ENCODE measurements around the gene CLUH. TPM values are rescaled to one million over a fixed set of nuclear protein-coding genes. Genes with fewer than 3 reads are reported as not detected.

The CLUH gene
- polyA plus RNA-seq, 1 of the 3 experiments (the other 2 are of a cell fraction), result 32.2 TPM

GRCh38 chr17:2705263-2705662 lies 6.3 kb downstream of the CLUH start:
- H3F3A ChIP-seq (replicated peaks; ENCODE audit: insufficient read depth), result no peaks in the 10 kb centered on the region
- H3K27ac ChIP-seq (ENCODE audit: low read depth in 2 of 2, low read length in 1 of 2), result no peak overlapping the region
- 98% methylated on average over 5 of the region's 7 CpGs for WGBS (ENCODE audit: low lambda C conversion rate)
- POLR2A ChIA-PET, result no interaction called here
- no peak overlapping the region for H3K4me3 ChIP-seq (ENCODE audit: low read depth in 2 of 2, low read length in 1 of 2)
- H2AFZ ChIP-seq (ENCODE audit: low read depth), result no peak overlapping the region
- no peak for TF ChIP-seq YY1 (IDR thresholded peaks at IDR 0.05; ENCODE audit: low read depth)
- no peak for TF ChIP-seq MEF2A (IDR thresholded peaks at IDR 0.05; ENCODE audit: borderline replicate concordance, low read depth)
- TF ChIP-seq GABPA (IDR thresholded peaks at IDR 0.05; ENCODE audit: low read depth), result no peak
- TF ChIP-seq USF2 (IDR thresholded peaks at IDR 0.05; ENCODE audit: borderline replicate concordance, low read depth, low read length), result no peak
- TF ChIP-seq EZH2phosphoT487 (IDR thresholded peaks at IDR 0.05; ENCODE audit: borderline replicate concordance, low read depth), result no peak
- no peak for TF ChIP-seq RCOR1 (IDR thresholded peaks at IDR 0.05; ENCODE audit: low read length)
- TF ChIP-seq REST (IDR thresholded peaks at IDR 0.05; ENCODE audit: low read depth, low read length), result no peak
- no peak for TF ChIP-seq TAF1 (IDR thresholded peaks at IDR 0.05; ENCODE audit: borderline replicate concordance, low read depth, low read length)
- no peak for TF ChIP-seq MXI1 (IDR thresholded peaks at IDR 0.05; ENCODE audit: low read depth, low read length)
- no peak for TF ChIP-seq TCF12 (IDR thresholded peaks at IDR 0.05)
- no peak for TF ChIP-seq TEAD4 (IDR thresholded peaks at IDR 0.05; ENCODE audit: borderline replicate concordance, insufficient read depth)
- TF ChIP-seq ZBTB33 (IDR thresholded peaks at IDR 0.05; ENCODE audit: borderline replicate concordance, low read depth), result no peak
- TF ChIP-seq CHD2 (IDR thresholded peaks at IDR 0.05; ENCODE audit: low read length, partially characterized antibody), result no peak
- no peak for TF ChIP-seq FOXJ3 (CRISPR knock-in tag; IDR thresholded peaks at IDR 0.05)
- TF ChIP-seq NFIC (IDR thresholded peaks at IDR 0.05; ENCODE audit: borderline replicate concordance), result no peak
- no peak for TF ChIP-seq USF1 (IDR thresholded peaks at IDR 0.05; ENCODE audit: borderline replicate concordance, low read depth)
- TF ChIP-seq EP300 (IDR thresholded peaks at IDR 0.05; ENCODE audit: borderline replicate concordance in 1 of 2, low read depth in 1 of 2, low read length in 1 of 2), result no peak
- TF ChIP-seq GATA2 (CRISPR knock-in tag; IDR thresholded peaks at IDR 0.05), result no peak
- peaks cover 6 to 27% of the 10 kb centered on the region in 2 experiments; a peak in 1 of 4 replicates for H3K4me1 ChIP-seq (ENCODE audit: control insufficient read depth in 1 of 2, insufficient read depth in 2 of 2, low read depth in 1 of 2, low read length in 1 of 2)
- H3K9ac ChIP-seq, result no peak overlapping the region
- no peaks in the 10 kb centered on the region for H3K9me3 ChIP-seq
- no peak overlapping the region; the same call in 1 of the 2 replicates for H3K4me2 ChIP-seq
- no peaks in the 10 kb centered on the region for H3K9me2 ChIP-seq
- DNase-seq, result no peak
- peaks cover 59% of the 10 kb centered on the region for H4K20me1 ChIP-seq (ENCODE audit: insufficient read depth)
- peaks cover 4 to 38% of the 10 kb centered on the region in 2 experiments for H3K36me3 ChIP-seq (replicated peaks in 1 of 2; ENCODE audit: control insufficient read depth in 1 of 2, insufficient read depth in 2 of 2, low read length in 1 of 2)
- H3K27me3 ChIP-seq (ENCODE audit: insufficient read depth), result no peaks in the 10 kb centered on the region
- peaks cover 57% of the 10 kb centered on the region for H3K79me2 ChIP-seq (ENCODE audit: insufficient read depth)
- CTCF ChIA-PET, result interaction anchor here (1.3 kb wide), 1 partner anchor 9 kb away, joined by 3 read pairs; no protein-coding TSS in a partner anchor

Measured in SK-N-SH (cell line).